PC-9 (cell line): ENCODE results near the gene TMEM174. TPM values are rescaled to one million over a fixed set of nuclear protein-coding genes. Genes with fewer than 3 reads are reported as not detected.

Experiments
- BruUV-seq: library from RNA; stranded (reverse); fragments of 400-500 nt; replicated peaks from 2 replicates; lab custom pipeline; 2021; lab: Mats Ljungman, UMichigan
- CTCF ChIA-PET: fragments of 300-600 bp; sonication (Branson Sonifier 250); formaldehyde crosslinking; loops from one replicate; lab custom pipeline; 2022; ENCODE audit warnings: antibody characterized with exemption; lab: Charles Lee
- POLR2A ChIA-PET: fragments of 300-600 bp; sonication (Branson Sonifier 250); formaldehyde crosslinking; loops from one replicate; lab custom pipeline; 2022; ENCODE audit warnings: antibody characterized with exemption; ENCODE audit not compliant: unreplicated experiment; lab: Charles Lee
- DNase-seq, 2 experiments: peaks; one replicate each; pipeline versions ENCODE4 v3.0.0 to v3.0.0-alpha.2; 2015 to 2022; ENCODE audit warnings: mixed read lengths in 1 of 2
- H2AFZ ChIP-seq: fragments of 200-600 bp; sonication (generic); 2 replicates; pipeline ENCODE4 v1.8.1; 2017; ENCODE audit warnings: antibody characterized with exemption
- H3F3A ChIP-seq: fragments of 200-600 bp; sonication (generic); 2 replicates; pipeline ENCODE4 v1.8.1; 2017; ENCODE audit warnings: antibody characterized with exemption, mild to moderate bottlenecking, low read depth; ENCODE audit not compliant: insufficient read depth
- H3K27ac ChIP-seq: fragments of 200-600 bp; sonication (generic); 2 replicates; pipeline ENCODE4 v1.6.1; 2016; ENCODE audit warnings: mixed run types
- H3K27me3 ChIP-seq: fragments of 200-600 bp; sonication (generic); 2 replicates; pipeline ENCODE4 v1.6.1; 2016; ENCODE audit warnings: low read depth, mixed run types; ENCODE audit not compliant: insufficient read depth
- H3K36me3 ChIP-seq: fragments of 200-600 bp; sonication (generic); 2 replicates; pipeline ENCODE4 v1.6.1; 2016; ENCODE audit warnings: low read depth, mixed run types
- H3K4me1 ChIP-seq: fragments of 200-600 bp; sonication (generic); replicated peaks from 2 replicates; pipeline ENCODE4 v1.6.1; 2016; ENCODE audit warnings: mixed run types; ENCODE audit not compliant: insufficient read depth
- H3K4me2 ChIP-seq: fragments of 200-600 bp; sonication (generic); 2 replicates; pipeline ENCODE4 v1.6.1; 2017; ENCODE audit warnings: mixed run types
- H3K4me3 ChIP-seq: fragments of 200-600 bp; sonication (generic); 2 replicates; pipeline ENCODE4 v1.6.1; 2016; ENCODE audit warnings: mixed run types
- H3K79me2 ChIP-seq: fragments of 200-600 bp; sonication (generic); 2 replicates; pipeline ENCODE4 v1.6.1; 2017; ENCODE audit warnings: low read depth, mixed run types
- H3K9me2 ChIP-seq: fragments of 200-600 bp; sonication (generic); 2 replicates; pipeline ENCODE4 v1.8.1; 2017; ENCODE audit warnings: mild to moderate bottlenecking; ENCODE audit not compliant: insufficient read depth
- H3K9me3 ChIP-seq: fragments of 200-600 bp; sonication (generic); 2 replicates; pipeline ENCODE4 v1.8.1; 2016; ENCODE audit warnings: low read depth; ENCODE audit not compliant: insufficient read depth
- H4K20me1 ChIP-seq: fragments of 200-600 bp; sonication (generic); 2 replicates; pipeline ENCODE4 v1.8.1; 2017; ENCODE audit not compliant: insufficient read depth
- EZH2 ChIP-seq: fragments of 200-600 bp; sonication (generic); IDR thresholded peaks from 2 replicates; pipeline ENCODE4 v1.8.0; 2017; ENCODE audit warnings: antibody characterized with exemption, low read depth
- intact Hi-C: fragments of 100-400 bp; cut with micrococcal nuclease; formaldehyde crosslinking; loops from one replicate; pipeline ENCODE4 v1.10.0; 2022; ENCODE audit not compliant: unreplicated experiment
- total RNA-seq: library from RNA; stranded (reverse); gene quantifications from 2 replicates; pipeline ENCODE4 v1.2.3, GENCODE V29; 2021
- TF ChIP-seq, protein P1 (sequence below): fragments of 200-600 bp; sonication (generic); conservative IDR thresholded peaks from 2 replicates; pipeline ENCODE4 v1.6.1; 2017; ENCODE audit warnings: mixed run types, antibody characterized with exemption, mild to moderate bottlenecking, moderate library complexity

Gene TMEM174
- total RNA-seq, 1 experiment from 2014 or later, result not detected

DNA sequence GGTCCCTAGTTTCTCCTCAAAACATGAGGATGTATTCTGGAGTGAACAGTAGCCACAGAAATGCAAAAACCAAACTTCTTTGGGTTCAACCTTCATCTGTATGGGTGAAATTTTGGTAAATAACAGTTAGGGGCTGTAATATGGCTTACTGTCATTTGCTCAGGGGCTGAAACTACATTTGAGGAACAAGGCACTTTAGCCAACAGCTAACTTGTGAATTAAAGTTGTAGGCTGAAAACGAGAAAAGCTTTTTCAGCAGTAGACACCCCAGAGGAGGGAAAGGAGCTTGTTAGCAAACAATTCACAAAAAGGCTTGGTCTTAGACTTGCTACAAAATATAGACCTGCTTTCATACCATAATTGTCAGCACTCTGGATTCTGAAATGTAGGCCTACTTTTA lies 46.0 kb upstream of the TMEM174 start:
- Histone ChIP-seq H3K4me2 (no peak overlapping the region), H3K4me3 (no peak overlapping the region), H4K20me1 (no peaks in the 10 kb centered on the region), H3K27ac (no peak overlapping the region), H3K4me1 (peaks cover 17% of the 10 kb centered on the region), H3K27me3 (no peaks in the 10 kb centered on the region), H3K79me2 (peaks cover 14% of the 10 kb centered on the region), H3K36me3 (0 out of 2 replicates have a peak, but pooled peaks cover 8% of the 10 kb centered on the region), H2AFZ (no peak overlapping the region), H3F3A (peaks cover 9% of the 10 kb centered on the region), H3K9me2 (no peaks in the 10 kb centered on the region), H3K9me3 (no peaks in the 10 kb centered on the region)
- BruUV-seq, result no TSS peak
- TF ChIP-seq, protein P1, sequence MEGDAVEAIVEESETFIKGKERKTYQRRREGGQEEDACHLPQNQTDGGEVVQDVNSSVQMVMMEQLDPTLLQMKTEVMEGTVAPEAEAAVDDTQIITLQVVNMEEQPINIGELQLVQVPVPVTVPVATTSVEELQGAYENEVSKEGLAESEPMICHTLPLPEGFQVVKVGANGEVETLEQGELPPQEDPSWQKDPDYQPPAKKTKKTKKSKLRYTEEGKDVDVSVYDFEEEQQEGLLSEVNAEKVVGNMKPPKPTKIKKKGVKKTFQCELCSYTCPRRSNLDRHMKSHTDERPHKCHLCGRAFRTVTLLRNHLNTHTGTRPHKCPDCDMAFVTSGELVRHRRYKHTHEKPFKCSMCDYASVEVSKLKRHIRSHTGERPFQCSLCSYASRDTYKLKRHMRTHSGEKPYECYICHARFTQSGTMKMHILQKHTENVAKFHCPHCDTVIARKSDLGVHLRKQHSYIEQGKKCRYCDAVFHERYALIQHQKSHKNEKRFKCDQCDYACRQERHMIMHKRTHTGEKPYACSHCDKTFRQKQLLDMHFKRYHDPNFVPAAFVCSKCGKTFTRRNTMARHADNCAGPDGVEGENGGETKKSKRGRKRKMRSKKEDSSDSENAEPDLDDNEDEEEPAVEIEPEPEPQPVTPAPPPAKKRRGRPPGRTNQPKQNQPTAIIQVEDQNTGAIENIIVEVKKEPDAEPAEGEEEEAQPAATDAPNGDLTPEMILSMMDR, result no peak
- TF ChIP-seq EZH2, result no peak
- ChIA-PET CTCF (interaction anchor here (0.6 kb wide), 1 partner anchor 312 kb away, joined by 3 read pairs; no protein-coding TSS in a partner anchor), POLR2A (no interaction called here)
- intact Hi-C loops, result no loop called here
- DNase-seq, result no peak

DNA sequence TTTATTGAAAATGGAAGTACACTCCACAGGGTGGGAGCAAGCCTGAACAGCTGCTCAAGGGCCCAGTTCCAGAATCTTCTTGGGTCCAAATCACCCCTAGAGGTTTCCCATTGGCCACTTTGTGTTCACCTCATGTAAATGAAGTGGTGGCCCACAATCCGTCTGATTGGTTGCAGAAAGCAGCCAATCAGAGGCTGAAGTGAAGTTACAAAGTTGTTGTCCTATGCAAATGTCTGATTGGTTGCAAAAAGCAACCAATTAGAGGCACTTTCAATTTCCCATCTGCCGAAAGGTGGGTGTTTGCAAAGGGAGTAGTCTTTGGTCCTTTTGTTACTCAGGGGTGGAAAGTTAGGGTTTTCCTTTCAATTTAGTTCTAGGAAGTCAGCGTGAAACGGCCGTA lies 43.9 kb upstream of the TMEM174 start:
- intact Hi-C loops, result no loop called here
- BruUV-seq, result no TSS peak

DNA sequence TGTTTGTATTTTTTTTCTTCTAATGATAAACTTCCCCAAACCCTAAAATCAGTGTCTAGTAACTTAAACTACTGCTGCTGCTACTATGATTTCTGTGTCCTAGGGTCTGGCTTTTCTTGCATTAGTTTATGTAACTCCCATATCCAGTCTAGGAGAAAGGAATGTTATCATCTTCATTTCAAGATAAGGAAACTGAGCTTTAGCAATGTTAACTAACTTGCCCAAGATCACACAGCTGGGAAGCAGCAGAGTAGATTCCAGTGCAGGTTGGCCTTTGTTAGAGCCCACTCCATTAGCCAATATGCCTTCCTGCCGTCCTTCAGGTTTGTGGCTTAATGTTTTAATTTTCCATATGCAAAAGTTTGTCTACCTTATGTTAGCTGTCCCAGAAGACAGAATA lies 42.2 kb upstream of the TMEM174 start:
- TF ChIP-seq, protein P1, result no peak
- TF ChIP-seq EZH2, result no peak
- no peaks in the 10 kb centered on the region for H3K36me3 ChIP-seq
- no peak overlapping the region for H2AFZ ChIP-seq
- no TSS peak for BruUV-seq
- intact Hi-C loops, result no loop called here
- H4K20me1 ChIP-seq, result no peaks in the 10 kb centered on the region
- POLR2A ChIA-PET, result no interaction called here
- H3K4me1 ChIP-seq, result no peaks in the 10 kb centered on the region
- no peak overlapping the region for H3K4me3 ChIP-seq
- no peaks in the 10 kb centered on the region for H3F3A ChIP-seq
- no peaks in the 10 kb centered on the region for H3K79me2 ChIP-seq
- CTCF ChIA-PET, result no interaction called here
- H3K27ac ChIP-seq, result no peak overlapping the region
- H3K27me3 ChIP-seq, result no peaks in the 10 kb centered on the region
- no peak overlapping the region for H3K4me2 ChIP-seq
- H3K9me2 ChIP-seq, result no peaks in the 10 kb centered on the region
- no peak for DNase-seq
- H3K9me3 ChIP-seq, result no peaks in the 10 kb centered on the region

More for the DNA sequence above, 43.9 kb upstream of the TMEM174 start:
- ChIA-PET CTCF (no interaction called here), POLR2A (no interaction called here)
- DNase-seq, result no peak
- Histone ChIP-seq H3K27me3 (no peaks in the 10 kb centered on the region), H3K9me2 (no peaks in the 10 kb centered on the region), H3K36me3 (0 out of 2 replicates have a peak, but pooled peaks cover 3% of the 10 kb centered on the region), H3K4me1 (no peaks in the 10 kb centered on the region), H2AFZ (no peak overlapping the region), H3K4me2 (no peak overlapping the region), H4K20me1 (no peaks in the 10 kb centered on the region), H3K9me3 (no peaks in the 10 kb centered on the region), H3K79me2 (no peaks in the 10 kb centered on the region), H3F3A (no peaks in the 10 kb centered on the region), H3K27ac (no peak overlapping the region), H3K4me3 (no peak overlapping the region)
- no peak for TF ChIP-seq EZH2
- TF ChIP-seq, protein P1, result no peak
